HCT116 (cell line): ENCODE measurements around the gene PON1.

ENCODE experiments used
- CTCF ChIP-seq, 3 experiments: fragments of 200-600 bp in 1 of 3; sonication (generic) in 1 of 3; IDR thresholded peaks in 2 of 3; conservative IDR thresholded peaks in 1 of 3; 2 replicates each; pipeline ENCODE4 v1.5.1; 2012 to 2017; ENCODE audit warnings: low read depth in 2 of 3, low read length in 2 of 3, antibody characterized with exemption in 1 of 3, borderline replicate concordance in 1 of 3, control low read depth in 1 of 3, mild to moderate bottlenecking in 1 of 3, mixed read lengths in 1 of 3, mixed run types in 1 of 3, moderate library complexity in 1 of 3; ENCODE audit not compliant: insufficient read depth in 1 of 3
- EZH2 ChIP-seq: fragments of 200-600 bp; sonication (generic); IDR thresholded peaks from 2 replicates; pipeline ENCODE4 v1.6.1; 2017; ENCODE audit warnings: antibody characterized with exemption, mixed run types
- TF ChIP-seq, protein P1 (sequence below): IDR thresholded peaks from 2 replicates; pipeline ENCODE4 v1.6.1; 2012
- TF ChIP-seq, protein P2 (sequence below): IDR thresholded peaks from 2 replicates; pipeline ENCODE4 v1.6.1; 2012; ENCODE audit warnings: low read depth

DNA sequence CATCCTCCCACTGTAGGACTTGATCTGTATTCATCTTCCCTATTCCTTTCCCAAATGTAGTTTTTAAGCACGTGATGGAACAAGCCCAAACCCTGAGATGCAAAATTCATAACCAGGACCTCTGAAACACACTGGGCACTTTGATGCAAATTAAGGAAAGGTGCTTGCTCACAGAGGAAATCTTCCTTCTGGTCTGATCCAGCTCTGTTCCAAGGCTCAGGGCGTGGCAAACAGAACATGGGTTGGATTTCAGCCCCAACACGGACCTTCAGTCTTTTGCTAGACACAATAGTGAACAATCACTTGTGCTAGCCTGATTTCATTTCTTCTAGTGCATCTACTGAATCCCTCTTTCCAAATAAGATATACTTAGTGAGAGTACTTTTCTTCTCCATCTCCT, 43.9 kb upstream of the PON1 start:
- TF ChIP-seq CTCF (IDR thresholded peaks at IDR 0.05 in 2 of 3, conservative IDR thresholded peaks at IDR 0.05 in 1 of 3; ENCODE audit: borderline replicate concordance in 1 of 3, insufficient read depth in 1 of 3, low read depth in 2 of 3, low read length in 2 of 3) = no peak
- TF ChIP-seq, protein P1, sequence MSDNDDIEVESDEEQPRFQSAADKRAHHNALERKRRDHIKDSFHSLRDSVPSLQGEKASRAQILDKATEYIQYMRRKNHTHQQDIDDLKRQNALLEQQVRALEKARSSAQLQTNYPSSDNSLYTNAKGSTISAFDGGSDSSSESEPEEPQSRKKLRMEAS = no peak
- TF ChIP-seq EZH2 = no peak
- TF ChIP-seq, protein P2, sequence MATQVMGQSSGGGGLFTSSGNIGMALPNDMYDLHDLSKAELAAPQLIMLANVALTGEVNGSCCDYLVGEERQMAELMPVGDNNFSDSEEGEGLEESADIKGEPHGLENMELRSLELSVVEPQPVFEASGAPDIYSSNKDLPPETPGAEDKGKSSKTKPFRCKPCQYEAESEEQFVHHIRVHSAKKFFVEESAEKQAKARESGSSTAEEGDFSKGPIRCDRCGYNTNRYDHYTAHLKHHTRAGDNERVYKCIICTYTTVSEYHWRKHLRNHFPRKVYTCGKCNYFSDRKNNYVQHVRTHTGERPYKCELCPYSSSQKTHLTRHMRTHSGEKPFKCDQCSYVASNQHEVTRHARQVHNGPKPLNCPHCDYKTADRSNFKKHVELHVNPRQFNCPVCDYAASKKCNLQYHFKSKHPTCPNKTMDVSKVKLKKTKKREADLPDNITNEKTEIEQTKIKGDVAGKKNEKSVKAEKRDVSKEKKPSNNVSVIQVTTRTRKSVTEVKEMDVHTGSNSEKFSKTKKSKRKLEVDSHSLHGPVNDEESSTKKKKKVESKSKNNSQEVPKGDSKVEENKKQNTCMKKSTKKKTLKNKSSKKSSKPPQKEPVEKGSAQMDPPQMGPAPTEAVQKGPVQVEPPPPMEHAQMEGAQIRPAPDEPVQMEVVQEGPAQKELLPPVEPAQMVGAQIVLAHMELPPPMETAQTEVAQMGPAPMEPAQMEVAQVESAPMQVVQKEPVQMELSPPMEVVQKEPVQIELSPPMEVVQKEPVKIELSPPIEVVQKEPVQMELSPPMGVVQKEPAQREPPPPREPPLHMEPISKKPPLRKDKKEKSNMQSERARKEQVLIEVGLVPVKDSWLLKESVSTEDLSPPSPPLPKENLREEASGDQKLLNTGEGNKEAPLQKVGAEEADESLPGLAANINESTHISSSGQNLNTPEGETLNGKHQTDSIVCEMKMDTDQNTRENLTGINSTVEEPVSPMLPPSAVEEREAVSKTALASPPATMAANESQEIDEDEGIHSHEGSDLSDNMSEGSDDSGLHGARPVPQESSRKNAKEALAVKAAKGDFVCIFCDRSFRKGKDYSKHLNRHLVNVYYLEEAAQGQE = no peak
